Uterus (tissue), 4 donors: Measurements from ENCODE around the gene EIF3L. TPM values are rescaled to one million over a fixed set of nuclear protein-coding genes. Genes with fewer than 3 reads are reported as not detected.

Source experiments
- DNase-seq, 2 donors: peaks; one replicate each; pipeline ENCODE4 v3.0.0-alpha.2; 2019 to 2020
- H3K27ac ChIP-seq, 2 donors: fragments of 200-600 bp; sonication (generic); 1 replicate in 1 of 2; 2 replicates in 1 of 2; pipeline ENCODE4 v1.5.1; 2016 to 2018
- H3K27me3 ChIP-seq, 2 donors: fragments of 200-600 bp; sonication (generic); one replicate each; pipeline ENCODE4 v1.5.1; 2018 to 2019; ENCODE audit warnings: control low read depth in 1 of 2
- H3K36me3 ChIP-seq, 2 donors: fragments of 200-600 bp; sonication (generic); one replicate each; pipeline ENCODE4 v1.5.1; 2019; ENCODE audit warnings: control low read depth in 1 of 2
- H3K4me1 ChIP-seq, 2 donors: fragments of 200-600 bp; sonication (generic); one replicate each; pipeline ENCODE4 v1.5.1; 2018 to 2019; ENCODE audit warnings: control low read depth in 1 of 2
- H3K4me3 ChIP-seq, 2 donors: fragments of 200-600 bp; sonication (generic); 1 replicate in 1 of 2; 2 replicates in 1 of 2; pipeline ENCODE4 v1.5.1; 2018 to 2019; ENCODE audit warnings: mild to moderate bottlenecking in 1 of 2
- H3K9me3 ChIP-seq, 2 donors: fragments of 200-600 bp; sonication (generic); one replicate each; pipeline ENCODE4 v1.5.1; 2019; ENCODE audit warnings: control low read depth in 1 of 2
- CTCF ChIP-seq, 4 experiments: fragments of 200-600 bp in 2 of 4; fragments of 450-650 bp in 2 of 4; sonication (generic) in 2 of 4; IDR thresholded peaks; one replicate each; pipeline ENCODE4 v1.5.1; 2016 to 2019; ENCODE audit warnings: antibody characterized with exemption in 4 of 4, mild to moderate bottlenecking in 2 of 4, moderate library complexity in 1 of 4
- POLR2A ChIP-seq, 2 donors: fragments of 450-650 bp; IDR thresholded peaks; one replicate each; pipeline ENCODE4 v1.6.1; 2016; ENCODE audit warnings: antibody characterized with exemption in 2 of 2, mild to moderate bottlenecking in 1 of 2, moderate library complexity in 1 of 2
- intact Hi-C: fragments of 100-400 bp; cut with DNase I; formaldehyde crosslinking; loops from one replicate; pipeline ENCODE4 v1.15.1; 2023; ENCODE audit warnings: low total_unique reads
- total RNA-seq, 4 donors: library from RNA; depleted of rRNA in 3 of 4; stranded (reverse); fragments of >200 nt in 3 of 4; gene quantifications; one replicate each; pipeline versions ENCODE4 v1.1.0 to v1.2.4, GENCODE V29; 2014 to 2023
- donor health status: DM: yes; HTN: yes; CAD: no.

The EIF3L gene
- total RNA-seq, 4 donors from 2014 or later, result 290 to 559 (median 413) TPM

GRCh38 chr22:37831472-37831871, 17.7 kb upstream of the EIF3L start:
- no peaks in the 10 kb centered on the region for H3K4me1 ChIP-seq
- DNase-seq, result no peak
- TF ChIP-seq CTCF (IDR thresholded peaks at IDR 0.05) (no peak), POLR2A (IDR thresholded peaks at IDR 0.05) (no peak)
- no peaks in the 10 kb centered on the region for H3K9me3 ChIP-seq
- H3K27me3 ChIP-seq, result no peaks in the 10 kb centered on the region
- H3K4me3 ChIP-seq, result no peak overlapping the region
- intact Hi-C loops, result no loop called here
- no peak overlapping the region for H3K27ac ChIP-seq
- H3K36me3 ChIP-seq, result no peaks in the 10 kb centered on the region

GRCh38 chr22:37832022-37832857, 17.0 kb upstream of the EIF3L start:
- intact Hi-C loops, result no loop called here
- TF ChIP-seq CTCF (IDR thresholded peaks at IDR 0.05), result no peak
- Histone ChIP-seq H3K9me3 (no peaks in the 10 kb centered on the region), H3K27me3 (no peaks in the 10 kb centered on the region), H3K4me3 (no peak overlapping the region), H3K4me1 (no peaks in the 10 kb centered on the region), H3K27ac (no peak overlapping the region), H3K36me3 (no peaks in the 10 kb centered on the region)
- no peak for DNase-seq

- no peak overlapping the region for H3K27ac ChIP-seq
- H3K4me3 ChIP-seq, result no peak overlapping the region
- TF ChIP-seq CTCF (IDR thresholded peaks at IDR 0.05) (no peak), POLR2A (IDR thresholded peaks at IDR 0.05) (no peak)
- no peaks in the 10 kb centered on the region for H3K36me3 ChIP-seq
- intact Hi-C loops, result no loop called here
- no peaks in the 10 kb centered on the region for H3K27me3 ChIP-seq
- H3K9me3 ChIP-seq, result no peaks in the 10 kb centered on the region
- H3K4me1 ChIP-seq, result peaks cover 0 to 8% of the 10 kb centered on the region in 2 donors
- no peak for DNase-seq
Observed at GRCh38 chr22:37842015-37842793, 7.0 kb upstream of the EIF3L start.

- H3K27me3 ChIP-seq, result no peaks in the 10 kb centered on the region
- peak overlapping the region; percentile 49 to 98 for H3K4me3 ChIP-seq
- peak overlapping the region; percentile 66 to 93 for H3K27ac ChIP-seq
- peak in 1 of 2 donors; percentile 56 for DNase-seq
- peaks cover 0 to 8% of the 10 kb centered on the region in 2 donors for H3K4me1 ChIP-seq
- H3K9me3 ChIP-seq, result no peaks in the 10 kb centered on the region
- H3K36me3 ChIP-seq, result no peaks in the 10 kb centered on the region
- TF ChIP-seq CTCF (IDR thresholded peaks at IDR 0.05), result no peak
- no peak for TF ChIP-seq POLR2A (IDR thresholded peaks at IDR 0.05)
- intact Hi-C loops, result no loop called here
Observed at GRCh38 chr22:37843741-37844089, 5.5 kb upstream of the EIF3L start.

GRCh38 chr22:37844904-37845329, 4.3 kb upstream of the EIF3L start:
- Histone ChIP-seq H3K4me3 (peak overlapping the region; percentile 49 to 98), H3K27ac (peak overlapping the region; percentile 66 to 93), H3K4me1 (peaks cover 0 to 9% of the 10 kb centered on the region in 2 donors), H3K9me3 (no peaks in the 10 kb centered on the region), H3K27me3 (no peaks in the 10 kb centered on the region), H3K36me3 (no peaks in the 10 kb centered on the region)
- intact Hi-C loops, result no loop called here
- TF ChIP-seq CTCF (IDR thresholded peaks at IDR 0.05) (no peak), POLR2A (IDR thresholded peaks at IDR 0.05) (no peak)
- no peak for DNase-seq
